Prostate gland (tissue), 2 donors: ENCODE results near the gene PHOX2B. TPM values are rescaled to one million over a fixed set of nuclear protein-coding genes. Genes with fewer than 3 reads are reported as not detected.

Experiments
- DNase-seq: peaks from one replicate; pipeline ENCODE4 v3.0.0-alpha.2; 2019; ENCODE audit warnings: low spot score
- H3K27ac ChIP-seq, 2 donors: fragments of 200-600 bp; sonication (generic); 2 replicates each; pipeline ENCODE4 v1.5.1; 2017 to 2019
- H3K27me3 ChIP-seq: fragments of 200-600 bp; sonication (generic); replicated peaks from 2 replicates; pipeline ENCODE4 v1.5.1; 2019; ENCODE audit not compliant: insufficient read depth
- H3K36me3 ChIP-seq, 2 donors: fragments of 200-600 bp; sonication (generic); 1 replicate in 1 of 2; 2 replicates in 1 of 2; pipeline versions ENCODE4 v1.5.1 to v1.8.1; 2017 to 2019
- H3K4me1 ChIP-seq: fragments of 200-600 bp; sonication (generic); replicated peaks from 2 replicates; pipeline ENCODE4 v1.5.1; 2019
- H3K4me3 ChIP-seq, 2 donors: fragments of 200-600 bp; sonication (generic); 2 replicates each; pipeline ENCODE4 v1.5.1; 2017 to 2019
- H3K9me3 ChIP-seq: fragments of 200-600 bp; sonication (generic); 2 replicates; pipeline ENCODE4 v1.5.1; 2017
- CTCF ChIP-seq, 4 experiments: fragments of 200-600 bp in 2 of 4; fragments of 450-650 bp in 2 of 4; sonication (generic) in 2 of 4; IDR thresholded peaks; 1 replicate in 3 of 4; 2 replicates in 1 of 4; pipeline ENCODE4 v1.5.1; 2016 to 2019; ENCODE audit warnings: antibody characterized with exemption in 4 of 4, mild to moderate bottlenecking in 2 of 4, moderate library complexity in 2 of 4
- POLR2A ChIP-seq: fragments of 450-650 bp; IDR thresholded peaks from one replicate; pipeline ENCODE4 v1.6.1; 2016; ENCODE audit warnings: antibody characterized with exemption, mild to moderate bottlenecking
- POLR2AphosphoS5 ChIP-seq: sonication (generic); formaldehyde crosslinking; IDR thresholded peaks from one replicate; pipeline ENCODE4 v1.6.1; 2017; ENCODE audit warnings: antibody characterized with exemption
- whole genome bisulfite sequencing: methylation state at CpG from one replicate; pipeline ENCODE4 v1.1.5; 2018; 5-methylcytosine and 5-hydroxymethylcytosine counted together
- intact Hi-C: fragments of 100-400 bp; cut with DNase I; formaldehyde crosslinking; loops from one replicate; pipeline ENCODE4 v1.14.2; 2022
- total RNA-seq, 2 donors: library from RNA; depleted of rRNA; stranded (reverse); fragments of >200 nt; gene quantifications; one replicate each; pipeline ENCODE4 v1.1.0, GENCODE V29; 2016

Gene PHOX2B
- total RNA-seq, 2 donors from 2014 or later, result not detected

- Histone ChIP-seq H3K36me3 (no peaks in the 10 kb centered on the region), H3K4me1 (no peaks in the 10 kb centered on the region), H3K27ac (no peak overlapping the region), H3K4me3 (no peak overlapping the region), H3K9me3 (no peaks in the 10 kb centered on the region), H3K27me3 (peaks cover 53% of the 10 kb centered on the region)
- TF ChIP-seq POLR2AphosphoS5 (no peak), CTCF (IDR thresholded peaks at IDR 0.05) (no peak), POLR2A (no peak)
- intact Hi-C loops, result no loop called here
- DNase-seq, result no peak
- WGBS, result 6% methylated on average over 49 of the region's 49 CpGs
Measured at GRCh38 chr4:41747230-41748055, 1.1 kb downstream of the PHOX2B start.

GRCh38 chr4:41746440-41747229, 1.9 kb downstream of the PHOX2B start:
- intact Hi-C loops, result no loop called here
- H3K4me1 ChIP-seq, result no peaks in the 10 kb centered on the region
- WGBS, result 12% methylated on average over 37 of the region's 37 CpGs
- no peak overlapping the region for H3K4me3 ChIP-seq
- H3K9me3 ChIP-seq, result no peaks in the 10 kb centered on the region
- no peak overlapping the region for H3K27ac ChIP-seq
- TF ChIP-seq POLR2AphosphoS5 (no peak), CTCF (IDR thresholded peaks at IDR 0.05) (no peak), POLR2A (no peak)
- H3K36me3 ChIP-seq, result no peaks in the 10 kb centered on the region
- H3K27me3 ChIP-seq, result peaks cover 53% of the 10 kb centered on the region
- DNase-seq, result no peak

GRCh38 chr4:41746025-41746439, 2.5 kb downstream of the PHOX2B start:
- H3K27ac ChIP-seq, result no peak overlapping the region
- TF ChIP-seq CTCF (IDR thresholded peaks at IDR 0.05), result no peak
- no peak for TF ChIP-seq POLR2AphosphoS5
- no peak for TF ChIP-seq POLR2A
- H3K36me3 ChIP-seq, result no peaks in the 10 kb centered on the region
- no peak for DNase-seq
- H3K4me3 ChIP-seq, result no peak overlapping the region
- H3K9me3 ChIP-seq, result no peaks in the 10 kb centered on the region
- peaks cover 47% of the 10 kb centered on the region for H3K27me3 ChIP-seq
- intact Hi-C loops, result no loop called here
- no peaks in the 10 kb centered on the region for H3K4me1 ChIP-seq
- WGBS, result 6% methylated on average over 33 of the region's 36 CpGs

- no peak for DNase-seq
- no peak for TF ChIP-seq POLR2A
- no peak for TF ChIP-seq POLR2AphosphoS5
- TF ChIP-seq CTCF (IDR thresholded peaks at IDR 0.05), result no peak
- H3K36me3 ChIP-seq, result no peaks in the 10 kb centered on the region
- intact Hi-C loops, result no loop called here
- H3K4me1 ChIP-seq, result no peaks in the 10 kb centered on the region
- no peak overlapping the region for H3K27ac ChIP-seq
- H3K27me3 ChIP-seq, result peaks cover 44% of the 10 kb centered on the region
- H3K9me3 ChIP-seq, result no peaks in the 10 kb centered on the region
- H3K4me3 ChIP-seq, result no peak overlapping the region
- 6% methylated on average over 38 of the region's 54 CpGs for whole genome bisulfite sequencing
Measured at GRCh38 chr4:41745292-41746024, 3.1 kb downstream of the PHOX2B start.
